ENCODE results near the gene MAGEB6B. TPM values are rescaled to one million over a fixed set of nuclear protein-coding genes. Genes with fewer than 3 reads are reported as not detected.

Gene MAGEB6B, protein sequence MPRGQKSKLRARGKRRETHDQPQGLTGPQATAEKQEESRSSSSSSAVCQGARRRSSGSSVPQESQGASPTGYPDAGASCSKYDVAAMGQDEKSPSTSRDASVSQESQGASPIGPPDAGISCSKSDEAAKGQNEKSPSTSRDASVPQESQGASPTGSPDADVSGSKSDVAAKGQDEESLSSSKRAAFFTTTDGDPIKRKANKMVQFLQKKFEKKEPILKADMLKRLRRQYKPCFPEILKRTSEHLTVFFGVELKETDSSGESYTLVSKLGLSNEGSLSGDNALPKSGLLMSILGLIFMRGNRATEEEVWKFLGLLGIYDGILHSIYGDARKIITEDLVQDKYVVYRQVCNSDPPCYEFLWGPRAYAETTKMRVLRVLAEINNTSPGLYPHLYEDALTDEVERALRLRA
- total RNA-seq (2022) (not detected in 2 replicates), Bru-seq, nascent RNA (not detected), BruChase-seq, experiment 1, labeled RNA remaining after a 6-hour chase (not detected), BruChase-seq, experiment 2, labeled RNA remaining after a 2-hour chase (not detected)
- long read RNA-seq: 0 reads

DNA sequence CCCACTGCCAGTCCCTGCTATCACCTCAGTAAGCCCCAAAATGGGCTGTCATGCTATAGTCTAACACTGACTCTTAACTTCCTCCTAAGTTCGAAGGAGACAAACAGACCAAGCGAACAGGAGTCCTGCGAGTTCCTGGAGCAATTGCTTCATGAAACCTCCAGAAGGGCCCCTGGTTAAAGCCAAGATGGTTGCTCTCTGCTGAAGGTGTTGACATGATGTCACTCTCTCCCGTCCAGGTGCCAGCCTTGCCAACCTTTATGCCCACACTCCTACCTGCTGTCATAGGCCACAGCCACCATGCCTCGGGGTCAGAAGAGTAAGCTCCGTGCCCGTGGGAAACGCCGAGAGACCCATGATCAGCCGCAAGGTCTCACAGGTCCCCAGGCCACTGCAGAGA is at the start of gene MAGEB6B:
MAGEB6B (plus strand) TSS at position 301 of the 400 bp plus-strand sequence; CDS start at position 301, 0 bp downstream.
- Mint-ChIP-seq H3K9me3 (ENCODE audit: unreplicated experiment) (peaks cover 8% of the 10 kb centered on the region), H3K27ac (ENCODE audit: low read depth, unreplicated experiment) (no peak within 1 kb of the TSS), H3K27me3 (ENCODE audit: insufficient read depth, unreplicated experiment) (no peaks in the 10 kb centered on the region), H3K4me3 (ENCODE audit: unreplicated experiment) (no peak within 1 kb of the TSS), H3K36me3 (ENCODE audit: insufficient read depth, unreplicated experiment) (no peaks in the 10 kb centered on the region), H3K4me1 (ENCODE audit: insufficient read depth, unreplicated experiment) (no peaks in the 10 kb centered on the region)
- CTCF ChIA-PET: interaction anchor here (0.7 kb wide), 2 partner anchors 439 to 1459 kb away, joined by 3 read pairs; no protein-coding TSS in a partner anchor
- BruUV-seq (replicated peaks): no TSS peak
- no peak for DNase-seq (ENCODE audit: unreplicated experiment)
- POLR2A ChIA-PET: interaction anchor here (0.7 kb wide), 1 partner anchor 481 kb away, joined by 3 read pairs; no protein-coding TSS in a partner anchor
- intact Hi-C loops (cut with micrococcal nuclease): no loop called here
- TF ChIP-seq, protein P1, sequence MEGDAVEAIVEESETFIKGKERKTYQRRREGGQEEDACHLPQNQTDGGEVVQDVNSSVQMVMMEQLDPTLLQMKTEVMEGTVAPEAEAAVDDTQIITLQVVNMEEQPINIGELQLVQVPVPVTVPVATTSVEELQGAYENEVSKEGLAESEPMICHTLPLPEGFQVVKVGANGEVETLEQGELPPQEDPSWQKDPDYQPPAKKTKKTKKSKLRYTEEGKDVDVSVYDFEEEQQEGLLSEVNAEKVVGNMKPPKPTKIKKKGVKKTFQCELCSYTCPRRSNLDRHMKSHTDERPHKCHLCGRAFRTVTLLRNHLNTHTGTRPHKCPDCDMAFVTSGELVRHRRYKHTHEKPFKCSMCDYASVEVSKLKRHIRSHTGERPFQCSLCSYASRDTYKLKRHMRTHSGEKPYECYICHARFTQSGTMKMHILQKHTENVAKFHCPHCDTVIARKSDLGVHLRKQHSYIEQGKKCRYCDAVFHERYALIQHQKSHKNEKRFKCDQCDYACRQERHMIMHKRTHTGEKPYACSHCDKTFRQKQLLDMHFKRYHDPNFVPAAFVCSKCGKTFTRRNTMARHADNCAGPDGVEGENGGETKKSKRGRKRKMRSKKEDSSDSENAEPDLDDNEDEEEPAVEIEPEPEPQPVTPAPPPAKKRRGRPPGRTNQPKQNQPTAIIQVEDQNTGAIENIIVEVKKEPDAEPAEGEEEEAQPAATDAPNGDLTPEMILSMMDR (IDR thresholded peaks at IDR 0.05; ENCODE audit: unreplicated experiment): no peak

DNA sequence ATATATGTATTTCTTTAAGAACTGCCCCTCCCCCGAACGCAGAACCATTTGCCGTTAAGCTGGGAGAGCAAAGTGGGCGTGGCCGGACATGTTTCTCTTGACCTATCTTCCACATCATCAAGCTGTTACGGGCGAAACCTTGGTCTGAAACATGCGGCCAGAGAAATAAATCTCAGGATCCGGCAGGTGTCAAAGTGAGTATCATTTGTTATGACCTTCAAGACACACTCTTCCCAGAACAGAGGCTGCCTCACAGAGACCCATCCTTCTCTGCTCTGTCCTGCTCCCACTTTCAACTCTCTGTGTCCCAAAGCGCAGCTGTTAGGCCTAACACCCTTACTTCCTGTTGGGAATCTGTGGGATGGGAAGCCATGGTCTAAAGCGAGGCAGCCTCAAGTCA is 22.1 kb upstream of the MAGEB6B start, which contains the start of gene MAGEB18:
MAGEB18 (plus strand) TSS at position 70 of the 400 bp plus-strand sequence. CDS start 643 bp downstream, outside the sequence.
- Mint-ChIP-seq H3K27me3 (ENCODE audit: insufficient read depth, unreplicated experiment) (no peaks in the 10 kb centered on the region), H3K4me1 (ENCODE audit: insufficient read depth, unreplicated experiment) (no peaks in the 10 kb centered on the region), H3K4me3 (ENCODE audit: unreplicated experiment) (no peak within 1 kb of the TSS), H3K9me3 (ENCODE audit: unreplicated experiment) (peaks cover 10% of the 10 kb centered on the region), H3K27ac (ENCODE audit: low read depth, unreplicated experiment) (no peak within 1 kb of the TSS), H3K36me3 (ENCODE audit: insufficient read depth, unreplicated experiment) (no peaks in the 10 kb centered on the region)
- intact Hi-C loops (cut with micrococcal nuclease): no loop called here
- POLR2A ChIA-PET: no interaction called here
- no peak for DNase-seq (ENCODE audit: unreplicated experiment)
- TF ChIP-seq, protein P1 (IDR thresholded peaks at IDR 0.05; ENCODE audit: unreplicated experiment): no peak
- CTCF ChIA-PET: no interaction called here
- no TSS peak for BruUV-seq (replicated peaks)

DNA sequence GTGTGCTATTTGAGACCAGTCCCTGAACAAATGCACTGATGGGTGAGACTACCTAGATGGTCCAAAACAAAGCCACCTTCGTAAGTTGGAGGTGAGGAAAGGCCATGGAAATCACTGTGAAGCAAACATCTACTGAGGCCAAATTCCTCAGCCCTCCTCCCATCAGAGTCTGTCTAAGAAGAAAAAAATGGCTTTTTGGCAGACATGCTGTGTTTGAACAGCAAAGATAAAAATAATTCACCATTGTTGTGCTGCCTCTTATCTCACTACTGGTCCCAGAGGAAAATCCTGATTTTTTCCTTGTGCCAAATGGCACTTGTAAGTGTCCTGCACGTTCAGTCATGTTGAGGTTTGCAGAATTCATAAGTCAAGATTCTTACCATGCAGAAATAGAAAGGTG is 14.4 kb upstream of the MAGEB6B start:
- Mint-ChIP-seq H3K4me1 (ENCODE audit: insufficient read depth, unreplicated experiment) (no peaks in the 10 kb centered on the region), H3K9me3 (ENCODE audit: unreplicated experiment) (peaks cover 11% of the 10 kb centered on the region), H3K4me3 (ENCODE audit: unreplicated experiment) (no peak overlapping the region), H3K36me3 (ENCODE audit: insufficient read depth, unreplicated experiment) (no peaks in the 10 kb centered on the region), H3K27ac (ENCODE audit: low read depth, unreplicated experiment) (no peak overlapping the region), H3K27me3 (ENCODE audit: insufficient read depth, unreplicated experiment) (no peaks in the 10 kb centered on the region)
- CTCF ChIA-PET: no interaction called here
- TF ChIP-seq, protein P1 (IDR thresholded peaks at IDR 0.05; ENCODE audit: unreplicated experiment): no peak
- no peak for DNase-seq (ENCODE audit: unreplicated experiment)
- BruUV-seq (replicated peaks): no TSS peak
- intact Hi-C loops (cut with micrococcal nuclease): no loop called here
- POLR2A ChIA-PET: no interaction called here

DNA sequence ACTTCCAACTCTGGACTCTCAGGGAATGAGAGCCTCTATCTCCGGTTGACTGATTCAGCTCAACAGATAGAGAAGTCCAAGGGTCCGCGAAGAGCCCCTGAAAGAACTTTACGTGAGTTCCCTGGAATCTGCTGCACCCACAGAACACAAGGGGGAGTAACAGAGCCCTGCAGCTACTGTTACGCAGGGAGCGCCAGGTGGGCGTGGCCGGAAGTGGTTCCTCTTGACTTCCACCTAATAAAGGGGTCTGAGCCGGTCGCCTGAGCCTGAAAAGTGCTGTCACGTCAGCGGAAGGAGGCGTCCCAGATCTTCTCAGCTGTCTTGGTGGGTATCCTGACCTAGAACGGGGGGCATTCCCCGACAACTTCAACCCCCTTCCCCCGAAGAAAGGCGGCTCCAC is 31.8 kb downstream of the MAGEB6B start, which contains the start of gene MAGEB6:
MAGEB6 (plus strand) TSS at position 237 of the 400 bp plus-strand sequence. CDS start 1,407 bp downstream, outside the sequence.
- Mint-ChIP-seq H3K9me3 (ENCODE audit: unreplicated experiment) (no peaks in the 10 kb centered on the region), H3K36me3 (ENCODE audit: insufficient read depth, unreplicated experiment) (no peaks in the 10 kb centered on the region), H3K4me1 (ENCODE audit: insufficient read depth, unreplicated experiment) (no peaks in the 10 kb centered on the region), H3K4me3 (ENCODE audit: unreplicated experiment) (no peak within 1 kb of the TSS), H3K27ac (ENCODE audit: low read depth, unreplicated experiment) (no peak within 1 kb of the TSS), H3K27me3 (ENCODE audit: insufficient read depth, unreplicated experiment) (no peaks in the 10 kb centered on the region)
- DNase-seq (ENCODE audit: unreplicated experiment): no peak
- ChIA-PET POLR2A (no interaction called here), CTCF (no interaction called here)
- intact Hi-C loops (cut with micrococcal nuclease): no loop called here
- TF ChIP-seq, protein P1 (IDR thresholded peaks at IDR 0.05; ENCODE audit: unreplicated experiment): no peak
- no TSS peak for BruUV-seq (replicated peaks)
